HepG2 (cell line): ENCODE results near the gene COMMD4. TPM values are rescaled to one million over a fixed set of nuclear protein-coding genes. Genes with fewer than 3 reads are reported as not detected.

Experiments used
- ATAC-seq: fragments of 200-7000 bp; cut with Tn5 transposase; 3 replicates; pipeline ENCODE4 v1.9.1; 2020; ENCODE audit warnings: mild to moderate bottlenecking, moderate library complexity
- BruUV-seq: library from RNA; stranded (reverse); fragments of 400-500 nt; replicated peaks from 2 replicates; lab custom pipeline; 2021; lab: Mats Ljungman, UMichigan
- CTCF ChIA-PET: fragments of 300-600 bp; formaldehyde crosslinking; extraction: SDS; loops from one replicate; lab custom pipeline; 2021; ENCODE audit warnings: low total read pairs, inconsistent platforms, low intra/inter-chr PET ratio; lab: Yijun Ruan, JAX
- POLR2A ChIA-PET: fragments of 350-600 bp; sonication (Branson Sonifier 250); formaldehyde crosslinking; loops from one replicate; lab custom pipeline; 2020; ENCODE audit warnings: antibody characterized with exemption, inconsistent platforms; lab: Yijun Ruan, JAX
- DNase-seq: peaks from one replicate; pipeline ENCODE4 v3.0.0-alpha.2; 2015; ENCODE audit warnings: low spot score
- FAIRE-seq: peaks from 3 replicates; lab custom pipeline; 2011; peaks lifted over from hg19 to GRCh38; lab: Jason Lieb, UNC
- H2AFZ ChIP-seq: one replicate; pipeline ENCODE4 v1.6.1; 2011; ENCODE audit warnings: low read length, inconsistent platforms
- H3K27ac ChIP-seq: fragments of 300-600 bp; 3 replicates; pipeline ENCODE4 v1.8.0; 2011; ENCODE audit warnings: mixed run types, mild to moderate bottlenecking, mixed read lengths, low read length, inconsistent platforms; ENCODE audit not compliant: insufficient read depth; ENCODE audit errors: extremely low read length
- H3K27me3 ChIP-seq, 2 experiments: fragments of 200-600 bp in 1 of 2; 2 replicates in 1 of 2; 3 replicates in 1 of 2; pipeline versions ENCODE4 v1.6.0 to v1.8.0; 2011; ENCODE audit warnings: low read length in 2 of 2, mild to moderate bottlenecking in 2 of 2, moderate library complexity in 2 of 2, inconsistent platforms in 1 of 2; ENCODE audit not compliant: insufficient read depth in 2 of 2, control insufficient read depth in 1 of 2
- H3K36me3 ChIP-seq, 2 experiments: fragments of 200-600 bp in 1 of 2; replicated peaks in 1 of 2; 2 replicates in 1 of 2; 3 replicates in 1 of 2; pipeline versions ENCODE4 v1.5.1 to v1.8.0; 2011; ENCODE audit warnings: low read length in 2 of 2, inconsistent platforms in 1 of 2; ENCODE audit not compliant: insufficient read depth in 2 of 2, control insufficient read depth in 1 of 2
- H3K4me1 ChIP-seq: 2 replicates; pipeline ENCODE4 v1.5.1; 2012; ENCODE audit warnings: low read length, inconsistent platforms; ENCODE audit not compliant: insufficient read depth
- H3K4me2 ChIP-seq: 2 replicates; pipeline ENCODE4 v1.6.0; 2011; ENCODE audit warnings: low read depth, low read length, inconsistent platforms
- H3K4me3 ChIP-seq, 3 experiments: fragments of 200-600 bp in 1 of 3; sonication (generic), shearing (Covaris generic) in 1 of 3; replicated peaks in 1 of 3; 2 replicates each; pipeline ENCODE4 v1.5.1; 2011 to 2016; ENCODE audit warnings: low read length in 3 of 3, inconsistent platforms in 2 of 3, low read depth in 2 of 3, mild to moderate bottlenecking in 2 of 3, control low read depth in 1 of 3, mixed read lengths in 1 of 3; ENCODE audit not compliant: insufficient read depth in 1 of 3
- H3K79me2 ChIP-seq: one replicate; pipeline ENCODE4 v1.6.1; 2011; ENCODE audit warnings: low read length, inconsistent platforms; ENCODE audit not compliant: insufficient read depth
- H3K9ac ChIP-seq: 2 replicates; pipeline ENCODE4 v1.6.0; 2011; ENCODE audit warnings: mild to moderate bottlenecking, low read depth, low read length, inconsistent platforms; ENCODE audit not compliant: insufficient read depth
- H3K9me3 ChIP-seq: 2 replicates; pipeline ENCODE4 v1.5.1; 2012; ENCODE audit warnings: mild to moderate bottlenecking, low read length
- H4K20me1 ChIP-seq: 2 replicates; pipeline ENCODE4 v1.6.0; 2011; ENCODE audit warnings: inconsistent platforms, mild to moderate bottlenecking, low read length, moderate library complexity; ENCODE audit not compliant: insufficient read depth
- BCLAF1 ChIP-seq: fragments of 450-650 bp; IDR thresholded peaks from 2 replicates; pipeline ENCODE4 v1.6.1; 2017; ENCODE audit warnings: mild to moderate bottlenecking
- HNF4A ChIP-seq: sonication (generic); formaldehyde crosslinking; IDR thresholded peaks from 2 replicates; pipeline ENCODE4 v1.4.0; 2020; ENCODE audit warnings: missing genetic modification reagents
- HNF4G ChIP-seq, 2 experiments: sonication (generic) in 1 of 2; formaldehyde crosslinking in 1 of 2; IDR thresholded peaks; 2 replicates each; pipeline versions ENCODE4 v1.4.0 to v1.6.1; 2011 to 2020; ENCODE audit warnings: borderline replicate concordance in 2 of 2, low read depth in 2 of 2, mild to moderate bottlenecking in 2 of 2, low read length in 1 of 2, missing genetic modification reagents in 1 of 2, moderate library complexity in 1 of 2
- HNRNPK ChIP-seq: fragments of 200-400 bp; formaldehyde crosslinking; IDR thresholded peaks from 2 replicates; pipeline ENCODE4 v1.6.1; 2018; ENCODE audit warnings: low read length, low read depth, moderate library complexity, mild to moderate bottlenecking; ENCODE audit not compliant: poor library complexity, severe bottlenecking
- MTF2 ChIP-seq: sonication (generic); formaldehyde crosslinking; IDR thresholded peaks from 2 replicates; pipeline ENCODE4 v1.5.0; 2020; ENCODE audit warnings: missing genetic modification reagents, borderline replicate concordance
- MXD4 ChIP-seq: IDR thresholded peaks from 2 replicates; pipeline ENCODE4 v1.6.1; 2016; ENCODE audit warnings: mild to moderate bottlenecking, missing biosample characterization, missing genetic modification reagents
- NONO ChIP-seq, 2 experiments: fragments of 450-650 bp in 1 of 2; sonication (generic) in 1 of 2; formaldehyde crosslinking in 1 of 2; IDR thresholded peaks in 1 of 2; conservative IDR thresholded peaks in 1 of 2; 2 replicates each; pipeline versions ENCODE4 v1.6.1 to v1.8.0; 2017 to 2022; ENCODE audit warnings: mild to moderate bottlenecking in 1 of 2, missing genetic modification reagents in 1 of 2, moderate library complexity in 1 of 2
- POLR2A ChIP-seq, 2 experiments: IDR thresholded peaks; 2 replicates each; pipeline ENCODE4 v1.6.1; 2011; ENCODE audit warnings: low read depth in 2 of 2, low read length in 2 of 2, mild to moderate bottlenecking in 1 of 2, moderate library complexity in 1 of 2; ENCODE audit not compliant: insufficient read depth in 1 of 2
- REXO4 ChIP-seq: sonication (generic); formaldehyde crosslinking; IDR thresholded peaks from 2 replicates; pipeline ENCODE4 v1.8.0; 2022; ENCODE audit warnings: missing genetic modification reagents, mild to moderate bottlenecking, borderline replicate concordance
- SNAI1 ChIP-seq: sonication (generic); formaldehyde crosslinking; IDR thresholded peaks from 2 replicates; pipeline ENCODE4 v1.5.0; 2020; ENCODE audit warnings: mild to moderate bottlenecking, missing genetic modification reagents, borderline replicate concordance
- SOX13 ChIP-seq, 3 experiments: fragments of 450-650 bp in 1 of 3; sonication (generic) in 1 of 3; formaldehyde crosslinking in 1 of 3; IDR thresholded peaks in 2 of 3; conservative IDR thresholded peaks in 1 of 3; 2 replicates each; pipeline versions ENCODE4 v1.5.0 to v1.6.1; 2016 to 2020; ENCODE audit warnings: antibody characterized with exemption in 1 of 3, mild to moderate bottlenecking in 1 of 3, missing compliant biosample characterization in 1 of 3, missing genetic modification reagents in 1 of 3, moderate library complexity in 1 of 3
- ZBTB34 ChIP-seq: sonication (generic); formaldehyde crosslinking; IDR thresholded peaks from 2 replicates; pipeline ENCODE4 v1.8.0; 2022; ENCODE audit warnings: mild to moderate bottlenecking, missing genetic modification reagents
- ZBTB38 ChIP-seq: sonication (generic); formaldehyde crosslinking; IDR thresholded peaks from 2 replicates; pipeline ENCODE4 v1.5.1; 2020; ENCODE audit warnings: mild to moderate bottlenecking, missing genetic modification reagents
- ZNF687 ChIP-seq: sonication (generic); formaldehyde crosslinking; IDR thresholded peaks from 2 replicates; pipeline ENCODE4 v1.5.1; 2020; ENCODE audit warnings: mild to moderate bottlenecking, missing genetic modification reagents, moderate library complexity
- WGBS: methylation state at CpG from one replicate; pipeline ENCODE4 v1.1.6; 2017; ENCODE audit warnings: low lambda C conversion rate; 5-methylcytosine and 5-hydroxymethylcytosine counted together
- in situ Hi-C: cut with HindIII; loops from 2 replicates; pipeline ENCODE4 v1.10.0; 2017; ENCODE audit warnings: low pct_unique_long_range_greater_than_20kb; ENCODE audit not compliant: extremely low pct_ligation_motif_present
- intact Hi-C: fragments of 100-400 bp; cut with micrococcal nuclease; formaldehyde crosslinking; loops from one replicate; pipeline ENCODE4 v1.10.0; 2022; ENCODE audit not compliant: unreplicated experiment
- polyA plus RNA-seq, 8 experiments: library from polyadenylated mRNA; depleted of rRNA in 3 of 8; stranded (reverse) in 7 of 8; unstranded in 1 of 8; fragments of >200 nt; fragmentation: Illumina TruSeq in 4 of 8; extraction: Trizol in 4 of 8; gene quantifications; 2 replicates each; pipeline versions ENCODE4 v1.2.1 to v1.2.3, GENCODE V29; 2011 to 2016; ENCODE audit warnings: low read depth in 4 of 8, missing spikeins in 1 of 8, mixed read lengths in 1 of 8; ENCODE audit not compliant: insufficient read depth in 1 of 8
- total RNA-seq, 5 experiments: library from RNA; depleted of rRNA; stranded (reverse); fragments of >200 nt; fragmentation: Illumina TruSeq; extraction: Trizol; gene quantifications; 2 replicates each; pipeline ENCODE4 v1.2.3, GENCODE V29; 2016; ENCODE audit warnings: low read depth in 1 of 5

The COMMD4 gene
- total and polyA plus RNA-seq, 2 of the 13 experiments (the other 11 are each of a cell fraction or from before 2014, with no cell fraction given), result 45.8 to 89.9 TPM

- no TSS peak for BruUV-seq
- peak; percentile 31 for TF ChIP-seq ZNF687
- TF ChIP-seq BCLAF1, result no peak
- TF ChIP-seq REXO4 (CRISPR knock-in tag), result no peak
- no peak for TF ChIP-seq ZBTB34 (CRISPR knock-in tag)
- TF ChIP-seq ZBTB38 (CRISPR knock-in tag), result 0 out of 2 replicates have a peak, but pooled peaks have one; percentile 11
- no peak for TF ChIP-seq MTF2 (CRISPR knock-in tag)
- TF ChIP-seq HNF4G (IDR thresholded peaks at IDR 0.05; ENCODE audit: borderline replicate concordance, low read depth, low read length), result peak; percentile 43; the same call in 1 of the 2 replicates
- TF ChIP-seq HNF4G (CRISPR knock-in tag; IDR thresholded peaks at IDR 0.05; ENCODE audit: borderline replicate concordance, low read depth), result no peak
- TF ChIP-seq NONO (IDR thresholded peaks at IDR 0.05), result no peak
- TF ChIP-seq NONO (CRISPR knock-in tag; conservative IDR thresholded peaks at IDR 0.05), result 0 out of 2 replicates have a peak, but pooled peaks have one; percentile 27
- TF ChIP-seq MXD4 (CRISPR knock-in tag), result no peak
- no peak for TF ChIP-seq HNRNPK
- no peak for TF ChIP-seq SNAI1 (CRISPR knock-in tag)
- peak; percentile 34 to 45; a peak in 2 of 4 replicates for TF ChIP-seq POLR2A (IDR thresholded peaks at IDR 0.05; ENCODE audit: insufficient read depth in 1 of 2, low read depth in 2 of 2, low read length in 2 of 2)
- no peak for TF ChIP-seq SOX13 (IDR thresholded peaks at IDR 0.05)
- no peak for TF ChIP-seq SOX13 (CRISPR knock-in tag; conservative IDR thresholded peaks at IDR 0.05 in 1 of 2, IDR thresholded peaks at IDR 0.05 in 1 of 2)
- TF ChIP-seq HNF4A (CRISPR knock-in tag), result 0 out of 2 replicates have a peak, but pooled peaks have one; percentile 37
These were observed 17.7 kb downstream of the COMMD4 start for GRCh38 chr15:75353604-75354003.

More at GRCh38 chr15:75353604-75354003, 17.7 kb downstream of the COMMD4 start:
- peaks cover 15% of the 10 kb centered on the region for H3K4me1 ChIP-seq
- no peak overlapping the region for H3K4me2 ChIP-seq
- no peak overlapping the region for H3K4me3 ChIP-seq
- H3K9me3 ChIP-seq, result no peaks in the 10 kb centered on the region
- intact Hi-C loops (no loop called here), in situ Hi-C loops (no loop called here)
- CTCF ChIA-PET, result no interaction called here
- no peak overlapping the region for H3K27ac ChIP-seq
- POLR2A ChIA-PET, result interaction anchor here (0.8 to 5.6 kb wide), 4 partner anchors 9 to 15 kb away, joined by 3 to 40 read pairs (median 5); partner anchors contain the start of gene MAN2C1
- H4K20me1 ChIP-seq, result no peaks in the 10 kb centered on the region
- no peak for FAIRE-seq
- 68% methylated on average over 7 of the region's 7 CpGs for WGBS
- H3K9ac ChIP-seq, result no peak overlapping the region
- peak; percentile 7 for ATAC-seq
- H3K36me3 ChIP-seq, result peaks cover 4 to 8% of the 10 kb centered on the region in 2 experiments; a peak in 2 of 5 replicates
- no peaks in the 10 kb centered on the region for H3K79me2 ChIP-seq
- H2AFZ ChIP-seq, result no peak overlapping the region
- H3K27me3 ChIP-seq, result no peaks in the 10 kb centered on the region
- no peak for DNase-seq
